Stimulated activated CD4-positive, alpha-beta T cell treated with anti-CD3 and anti-CD28 coated beads, Interleukin-4, amount 100 ng/mL, for 4 hours (primary cell): ENCODE results near the gene TMPRSS13.

ENCODE experiments used
- DNase-seq, 2 experiments: peaks; one replicate each; pipeline ENCODE4 v3.0.0-alpha.2; 2020

Gene TMPRSS13

DNA sequence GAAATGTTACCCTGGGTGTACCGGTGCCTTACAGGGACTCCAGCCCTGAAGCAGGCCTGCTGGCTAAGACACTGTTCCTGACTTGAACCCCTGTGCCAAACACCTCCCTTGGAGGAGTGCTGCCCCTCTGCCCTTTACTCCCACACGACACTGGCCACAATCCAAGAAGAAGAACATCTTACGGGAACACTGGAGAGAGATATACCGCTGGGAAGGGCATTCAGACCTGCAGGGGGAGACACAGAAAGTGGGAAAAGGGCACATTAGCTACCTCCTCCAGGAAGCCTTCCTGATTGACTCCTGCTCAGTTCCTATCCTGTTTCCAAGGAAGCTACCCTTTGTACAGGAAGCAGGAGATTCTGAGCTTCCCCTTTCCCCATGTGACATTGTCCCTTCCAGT is 18.7 kb downstream of the TMPRSS13 start:
- no peak for DNase-seq

DNA sequence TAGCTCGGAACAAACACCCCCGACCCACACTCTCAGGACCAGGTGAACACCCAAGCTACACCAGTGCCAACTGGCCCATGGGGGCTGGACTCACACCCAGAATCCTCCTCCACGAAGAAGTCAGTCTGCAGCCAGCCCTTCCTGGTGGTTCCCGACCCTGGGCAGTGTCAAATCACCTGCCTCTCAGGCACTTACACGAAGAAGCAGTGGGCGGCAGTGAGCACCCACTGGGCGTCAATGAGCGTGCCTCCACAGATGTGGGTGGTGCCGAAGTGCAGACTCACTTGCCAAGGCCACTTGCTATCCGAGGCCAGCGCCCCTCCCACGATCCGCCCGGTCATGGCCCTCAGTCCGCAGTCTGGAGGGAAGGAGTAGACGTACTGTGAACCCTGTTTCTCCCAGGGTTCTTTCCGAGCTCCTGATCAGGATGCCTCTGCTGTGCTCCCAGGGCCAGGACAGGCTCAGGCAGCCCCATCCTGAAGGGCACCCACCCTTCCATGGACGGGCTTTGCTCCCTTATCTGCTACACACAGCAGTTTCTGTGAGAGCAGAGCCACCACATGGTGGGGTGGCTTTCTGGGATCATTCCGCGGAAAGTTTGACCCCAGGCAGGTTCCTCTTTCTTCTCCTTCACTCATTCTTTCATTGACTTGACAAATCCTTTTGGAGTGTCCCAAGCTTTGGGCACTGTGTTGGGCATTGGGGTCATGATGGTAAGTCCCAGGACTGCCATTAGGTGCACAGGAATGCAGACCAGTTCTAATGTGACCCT is 19.4 kb downstream of the TMPRSS13 start:
- no peak for DNase-seq

DNA sequence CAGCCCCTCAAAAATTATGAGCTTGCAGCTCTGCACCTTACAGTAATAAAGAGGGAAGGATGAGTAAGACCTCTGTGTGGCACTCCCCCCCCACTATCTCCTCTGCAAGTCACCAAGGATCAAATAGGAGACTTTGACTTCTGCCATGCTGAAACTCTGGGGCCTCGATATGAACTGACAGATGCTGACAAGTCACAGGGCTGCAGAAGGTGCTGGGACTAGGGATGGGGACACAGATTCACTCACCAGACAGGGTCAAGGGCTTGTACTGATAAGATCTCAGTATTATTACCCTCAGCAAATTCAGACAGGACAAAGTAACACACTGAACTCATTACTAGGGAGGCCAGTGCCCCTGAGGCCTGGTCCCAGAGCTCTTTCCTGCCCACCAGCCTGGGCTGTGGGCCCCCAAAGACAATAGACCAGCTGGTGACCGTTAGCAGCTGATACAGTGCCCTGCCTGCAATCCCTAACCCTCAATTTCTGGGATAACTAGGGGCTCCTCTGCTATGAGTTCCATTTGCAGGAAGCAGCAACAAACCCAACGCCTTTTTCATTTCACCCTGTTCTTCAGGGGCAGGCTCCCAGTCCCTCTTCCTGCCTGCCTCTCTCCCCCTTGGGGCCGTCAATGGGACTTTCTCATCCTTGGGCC is 20.1 kb downstream of the TMPRSS13 start:
- no peak for DNase-seq

DNA sequence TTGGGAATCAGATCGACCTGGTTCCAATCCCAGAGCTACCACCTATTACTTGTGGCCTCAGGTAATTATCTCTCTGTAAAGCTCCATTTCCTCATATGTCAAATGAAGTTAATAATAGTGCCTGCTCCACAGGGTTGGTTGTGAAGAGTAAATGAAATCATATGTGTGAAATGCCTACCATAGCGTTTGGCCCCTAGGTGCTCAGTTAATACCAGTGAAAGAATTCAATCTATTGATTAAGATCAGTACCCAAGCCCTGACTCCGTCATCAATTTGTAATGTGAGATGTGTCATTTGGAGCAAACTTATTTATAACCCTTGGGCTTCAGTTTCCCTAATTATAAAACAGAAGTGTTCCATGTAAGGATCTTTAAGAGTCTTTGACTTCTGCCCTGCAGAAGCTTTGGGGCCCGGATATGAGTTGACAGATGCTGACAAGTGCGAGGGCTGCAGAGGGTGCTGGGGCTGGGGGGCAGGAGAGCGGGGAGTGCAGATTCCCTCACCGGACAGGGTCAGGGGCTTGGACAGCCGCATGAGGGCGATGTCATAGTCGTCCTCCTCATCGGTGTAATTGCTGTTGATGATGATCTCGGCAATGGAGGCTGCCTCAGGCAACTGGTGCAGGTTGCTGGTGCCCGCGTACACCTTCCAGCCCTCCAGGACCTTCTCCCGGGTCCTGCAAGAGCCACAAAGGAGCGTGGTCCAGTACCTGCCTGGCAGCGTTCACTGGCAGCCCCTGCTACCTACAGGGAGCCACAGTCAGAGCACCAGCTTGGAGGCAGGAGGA is 20.9 kb downstream of the TMPRSS13 start:
- no peak for DNase-seq

DNA sequence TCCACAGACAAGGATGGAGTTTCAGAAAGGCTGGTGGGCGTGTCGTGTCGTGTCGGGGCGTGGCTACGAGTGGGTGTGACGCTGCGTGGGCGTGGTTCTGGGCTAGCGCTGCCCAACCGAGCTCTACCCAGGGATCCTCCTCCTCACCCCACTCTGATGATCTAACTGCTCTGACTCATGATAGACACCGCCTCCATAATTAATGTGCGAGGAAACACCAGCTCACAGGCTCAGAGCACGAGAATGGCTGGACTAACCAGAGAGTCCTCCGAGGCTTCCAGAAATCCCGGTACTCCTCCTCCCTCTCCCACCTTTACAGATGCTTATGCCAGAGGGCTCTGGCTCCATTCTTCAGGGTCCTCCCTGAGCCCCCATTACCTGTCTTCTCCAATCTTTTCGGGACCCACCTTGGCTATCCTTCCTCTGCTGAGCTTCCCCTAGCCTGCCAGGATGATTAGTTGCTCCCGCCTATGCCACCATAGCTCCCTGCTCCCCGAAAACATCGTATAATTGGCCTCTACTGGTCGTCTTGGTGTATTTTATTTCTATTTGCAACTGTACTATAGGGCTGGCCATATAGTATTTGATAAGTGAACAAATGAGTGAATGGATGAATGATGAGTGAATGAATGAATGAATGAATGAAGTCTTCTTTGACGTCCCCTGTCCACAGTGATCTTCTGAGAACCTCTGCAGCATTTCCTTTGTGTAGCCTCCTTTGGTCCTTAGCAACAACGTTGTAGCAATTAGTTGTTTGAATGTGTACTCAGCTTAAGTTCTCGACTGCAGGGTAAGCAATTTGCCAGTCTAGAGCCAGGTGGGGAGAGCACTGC is 21.7 kb downstream of the TMPRSS13 start:
- DNase-seq, result peak; percentile 61 to 76

DNA sequence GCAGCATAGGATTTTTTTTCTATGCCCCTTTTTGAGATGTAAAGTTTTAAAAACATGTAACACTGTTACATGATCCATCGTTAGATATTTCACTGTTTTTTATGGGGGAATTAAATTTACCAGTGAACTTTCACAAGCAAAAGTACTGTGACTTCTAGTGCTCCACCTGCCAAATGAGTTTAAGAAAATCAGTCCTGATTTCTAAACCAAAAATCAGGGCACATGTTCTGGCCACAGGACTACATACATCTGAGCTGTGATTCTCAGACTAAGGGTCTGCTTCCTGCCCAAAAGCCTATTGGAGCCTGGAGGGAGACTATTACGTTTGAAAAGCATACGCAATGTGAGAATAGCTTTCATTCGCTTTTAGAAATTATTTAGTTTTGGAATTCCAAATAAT is 22.5 kb downstream of the TMPRSS13 start:
- DNase-seq, result no peak

DNA sequence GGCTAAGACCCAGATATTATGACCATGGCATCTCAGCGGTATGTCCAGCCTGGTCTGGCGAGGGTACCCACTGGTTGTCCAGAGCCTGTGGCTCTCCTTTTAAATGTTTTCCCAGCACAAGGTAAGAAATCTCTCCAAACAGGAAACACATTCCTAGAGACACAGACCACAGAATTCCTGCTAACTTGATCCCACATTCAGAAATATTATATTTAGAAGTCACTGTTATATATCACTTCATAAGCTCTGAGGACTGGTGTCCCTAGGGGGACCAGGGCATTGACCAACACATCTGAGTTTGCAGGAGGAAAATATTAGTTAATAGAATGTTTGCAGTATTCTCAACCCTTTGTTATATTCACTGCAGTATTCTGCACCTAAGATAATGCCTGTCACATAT is 23.1 kb downstream of the TMPRSS13 start:
- no peak for DNase-seq

DNA sequence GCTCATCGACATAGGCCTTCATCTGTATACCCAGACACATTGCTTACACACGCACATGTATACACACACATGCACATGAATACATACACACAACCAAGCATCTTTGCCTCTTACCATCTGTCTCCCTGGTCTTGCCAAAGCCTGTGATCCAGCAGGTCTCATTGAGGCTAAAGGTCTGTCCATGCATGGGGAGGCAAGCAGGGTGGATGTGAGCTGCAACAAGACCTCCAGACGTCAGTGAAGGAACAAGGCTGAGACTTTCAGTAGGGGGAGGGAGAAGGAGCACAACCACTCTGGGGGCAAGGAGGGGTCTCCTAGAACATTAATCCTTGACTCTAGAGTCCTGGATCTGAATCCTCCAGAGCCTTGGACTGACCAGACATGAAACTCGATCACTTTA is 23.7 kb downstream of the TMPRSS13 start:
- no peak for DNase-seq

DNA sequence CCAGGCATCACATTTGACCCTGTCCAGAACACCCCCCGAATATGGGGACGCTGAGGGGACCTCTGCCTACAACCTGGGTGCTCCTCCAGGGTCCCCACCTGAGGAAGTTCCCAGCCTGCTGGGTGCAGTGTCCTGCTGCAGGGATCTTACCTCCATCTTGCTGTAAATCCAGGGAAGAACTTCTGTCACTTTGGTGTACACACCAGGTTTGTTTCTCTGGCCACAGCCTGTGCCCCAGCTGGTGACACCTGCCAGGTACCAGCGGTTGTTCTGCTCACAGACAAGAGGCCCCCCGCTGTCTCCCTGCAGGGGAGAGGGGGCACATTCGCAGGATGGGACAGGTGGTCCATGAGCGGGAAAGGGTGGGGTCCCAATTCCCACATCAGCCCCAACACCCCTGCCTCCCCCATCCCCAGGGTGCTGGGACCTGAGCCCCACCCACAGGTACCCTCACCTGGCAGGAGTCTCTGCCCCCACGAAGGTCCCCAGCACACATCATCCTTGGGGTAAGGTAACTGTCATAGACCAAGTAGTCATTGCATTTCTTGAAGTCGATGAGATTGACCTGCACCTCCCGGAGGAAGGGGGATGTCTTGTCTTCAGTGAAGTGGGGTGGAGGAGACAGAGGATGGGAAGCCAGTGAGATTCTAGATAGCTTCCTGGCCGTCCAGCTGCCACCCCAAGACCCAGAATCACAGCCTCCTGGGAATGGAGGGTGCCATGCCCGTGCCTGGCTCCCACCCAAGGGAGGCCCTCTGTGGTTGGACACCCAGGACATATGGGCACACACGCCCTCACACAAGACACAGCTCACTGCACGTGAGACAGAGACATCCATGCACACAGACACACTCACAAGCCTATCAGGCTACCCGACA is 25.5 kb downstream of the TMPRSS13 start:
- DNase-seq, result no peak

DNA sequence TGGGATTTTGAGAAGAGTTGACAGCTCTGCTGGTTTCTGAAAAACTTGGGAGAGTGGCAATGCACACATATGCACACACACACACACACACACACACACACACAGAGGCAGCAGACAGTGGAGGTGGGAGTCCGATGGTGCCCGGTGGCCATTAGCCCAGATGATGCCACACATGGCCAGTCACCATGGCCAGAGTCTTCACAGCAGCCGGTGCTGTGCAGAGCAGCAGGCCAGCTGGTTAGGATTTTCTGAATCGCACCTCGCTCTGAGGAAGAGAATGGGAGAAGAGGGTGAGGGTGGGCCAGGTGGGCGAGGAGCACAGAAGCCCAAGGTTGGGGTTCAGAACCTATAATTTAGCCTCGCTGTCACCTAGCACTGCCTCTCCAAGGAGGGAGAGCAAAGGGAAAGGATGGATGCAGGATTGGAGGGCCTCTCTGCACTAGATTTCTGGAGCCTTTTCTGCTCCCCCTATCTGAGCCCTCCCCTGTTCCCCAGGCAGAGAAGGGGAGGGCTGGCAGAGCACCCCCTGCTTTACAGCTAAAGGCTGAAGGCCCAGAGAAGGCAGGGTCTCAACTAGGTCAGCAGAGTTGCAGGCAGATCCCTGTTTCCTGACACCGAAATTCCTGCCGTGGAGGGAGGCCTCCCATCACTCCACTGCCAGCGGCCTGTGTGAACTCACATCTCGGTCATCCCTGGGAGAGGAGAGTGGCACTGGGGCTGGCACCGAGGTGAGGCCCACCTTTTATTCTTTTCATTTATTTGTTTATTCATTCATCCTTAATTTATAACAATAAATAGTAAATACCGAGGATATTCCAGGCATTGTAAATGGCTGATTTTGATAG is 27.0 kb downstream of the TMPRSS13 start:
- no peak for DNase-seq

DNA sequence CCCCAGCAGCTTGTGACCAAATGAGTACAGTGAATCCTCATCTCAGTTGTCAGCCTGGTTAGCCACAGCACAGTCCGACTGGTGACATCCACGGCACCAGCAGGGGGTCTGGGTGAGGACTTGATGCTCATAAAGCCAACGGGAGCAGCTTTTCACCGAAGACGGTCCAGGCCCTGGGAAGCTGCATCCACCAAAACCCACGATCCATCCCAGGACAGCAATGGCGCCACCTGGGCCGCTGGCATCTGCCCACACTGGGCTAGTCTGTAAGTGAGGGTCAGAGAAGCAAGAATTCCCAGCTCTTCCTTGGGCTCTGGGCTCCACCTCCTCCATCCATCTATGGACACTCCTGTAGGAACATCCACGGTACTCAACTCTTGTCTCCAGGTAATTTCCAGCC is 27.6 kb downstream of the TMPRSS13 start:
- DNase-seq, result no peak

DNA sequence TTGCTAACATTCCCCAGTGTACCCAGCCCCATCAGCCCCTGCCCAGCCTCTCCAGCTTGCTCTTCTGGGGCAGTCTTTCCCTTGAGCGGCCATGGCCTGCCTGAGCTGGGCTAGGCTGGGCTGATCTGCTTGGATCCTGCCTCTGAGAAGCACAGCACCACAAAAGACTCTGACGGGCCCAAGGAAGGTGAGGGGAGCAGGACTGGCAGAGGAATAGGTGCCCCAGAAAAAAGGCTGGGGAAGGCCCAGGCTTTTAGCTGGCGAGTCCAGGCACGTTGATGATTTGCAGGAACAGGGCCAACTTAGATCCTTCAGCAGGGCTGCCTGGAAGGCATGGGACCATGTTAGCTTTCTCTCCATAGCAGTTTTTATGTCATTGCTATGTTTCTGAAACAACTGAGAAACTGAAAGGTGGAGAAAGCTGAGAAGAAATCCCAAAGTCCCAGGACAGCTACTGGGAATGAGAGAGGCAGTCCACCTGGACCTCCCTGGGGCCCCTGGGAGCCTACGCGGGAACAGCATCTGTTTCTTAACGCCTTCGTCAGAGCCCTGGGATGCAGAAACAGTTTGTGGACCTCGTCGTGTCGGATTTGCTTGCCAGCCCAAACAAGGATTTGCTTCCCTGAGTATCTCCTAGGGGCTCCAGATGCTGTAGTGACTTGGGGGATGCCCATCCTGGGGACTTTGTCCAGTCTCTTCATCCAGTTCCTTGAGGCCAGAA is 28.3 kb downstream of the TMPRSS13 start:
- DNase-seq, result no peak

DNA sequence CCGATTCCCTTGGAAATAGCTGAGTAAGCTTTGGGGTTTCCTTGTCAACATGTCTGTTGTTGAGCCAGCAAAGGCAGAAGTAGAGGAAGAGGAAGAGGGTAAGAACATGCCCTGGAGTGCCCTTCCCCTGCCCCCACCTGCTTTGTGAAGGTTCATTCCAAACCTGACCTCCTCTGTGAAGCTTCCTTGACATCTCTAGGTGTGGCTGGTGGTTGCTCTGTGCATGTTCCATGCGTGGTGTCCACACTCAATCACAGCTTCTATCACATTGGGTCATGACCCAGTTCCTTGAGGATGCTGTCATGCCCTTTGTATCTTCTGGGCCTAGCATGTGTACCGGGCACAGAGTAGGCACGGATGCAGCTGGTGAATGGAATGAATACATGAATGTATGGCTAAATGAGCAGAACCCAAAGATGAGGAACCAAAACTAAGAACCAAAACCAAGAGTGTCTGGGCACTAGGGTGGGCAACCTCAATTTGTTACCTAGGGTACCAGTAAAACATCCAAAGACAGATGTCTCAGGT is 29.0 kb downstream of the TMPRSS13 start:
- no peak for DNase-seq

DNA sequence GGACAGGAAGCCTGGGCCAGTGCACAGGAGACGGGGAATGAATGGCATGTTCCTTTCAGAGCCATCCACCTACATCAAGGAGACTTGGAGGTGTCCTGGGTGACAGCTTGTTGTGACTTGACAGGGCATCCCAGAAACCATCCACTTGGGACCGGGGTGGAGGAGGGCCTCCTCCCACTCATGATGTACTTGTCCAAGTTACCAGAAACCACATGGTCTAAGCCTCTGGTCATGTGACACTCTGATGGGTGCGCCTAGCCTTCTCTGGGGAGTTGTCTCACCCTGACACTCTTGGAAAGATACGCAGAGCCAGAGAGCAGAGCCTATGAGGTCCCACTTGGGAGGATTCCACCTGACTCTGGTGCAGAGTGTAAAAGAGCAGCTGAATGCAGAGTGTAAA is 31.1 kb downstream of the TMPRSS13 start:
- DNase-seq, result no peak

DNA sequence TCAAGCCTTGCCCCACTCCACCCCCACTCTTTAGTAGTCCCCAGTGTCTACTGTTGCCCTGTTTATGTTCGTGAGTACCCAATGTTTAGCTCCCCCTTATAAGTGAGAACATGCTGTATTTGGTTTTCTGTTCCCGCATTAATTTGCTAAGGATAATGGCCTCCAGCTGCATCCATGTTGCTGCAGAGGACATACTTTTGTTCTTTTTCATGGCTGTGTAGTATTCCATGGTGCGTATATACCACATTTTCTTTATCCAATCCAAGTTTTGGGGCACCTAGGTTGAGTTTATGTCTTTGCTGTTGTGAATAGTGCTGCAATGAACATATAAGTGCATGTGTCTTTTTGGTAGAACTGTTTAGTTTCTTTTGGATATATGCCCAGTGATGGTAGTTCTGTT is 36.6 kb downstream of the TMPRSS13 start:
- no peak for DNase-seq

DNA sequence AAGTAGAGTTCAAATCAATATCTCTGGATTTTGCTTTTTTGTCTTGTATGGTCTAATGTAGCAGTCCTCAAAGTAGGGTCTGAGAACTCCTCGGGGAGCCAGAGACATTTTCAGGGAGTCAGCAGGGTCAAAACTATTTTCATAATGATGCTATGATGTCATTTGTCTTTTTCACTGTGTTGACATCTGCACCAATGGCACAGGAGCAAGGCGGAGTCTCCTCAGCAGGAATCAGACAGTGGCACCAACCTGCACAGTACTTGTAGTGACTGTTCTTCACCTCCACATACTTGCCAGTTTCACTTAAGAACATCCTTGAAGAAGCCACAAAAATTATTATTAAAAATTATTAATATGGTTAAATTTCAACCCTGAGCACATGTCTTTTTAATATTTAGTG is 37.8 kb downstream of the TMPRSS13 start:
- no peak for DNase-seq

DNA sequence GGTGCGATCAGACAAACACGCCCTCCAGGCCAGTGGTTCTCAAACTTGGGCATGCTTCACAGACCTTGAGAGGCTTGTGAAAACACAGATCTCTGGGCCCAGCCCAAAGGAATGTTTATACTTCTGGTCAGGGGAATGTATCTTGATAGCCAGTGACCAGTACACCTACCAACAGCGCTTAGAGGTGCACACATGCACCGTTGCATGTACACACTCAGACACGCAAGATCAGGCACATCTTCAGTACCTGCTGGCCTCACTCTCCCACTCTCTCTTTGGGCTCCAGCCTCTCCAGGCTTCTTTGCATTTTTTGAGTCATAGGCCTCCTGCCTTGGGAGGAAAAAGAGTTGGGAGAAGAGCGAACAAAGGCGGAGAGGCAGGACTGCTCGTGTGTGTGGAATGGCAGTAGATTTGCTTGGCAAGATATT is 41.0 kb downstream of the TMPRSS13 start:
- no peak for DNase-seq

DNA sequence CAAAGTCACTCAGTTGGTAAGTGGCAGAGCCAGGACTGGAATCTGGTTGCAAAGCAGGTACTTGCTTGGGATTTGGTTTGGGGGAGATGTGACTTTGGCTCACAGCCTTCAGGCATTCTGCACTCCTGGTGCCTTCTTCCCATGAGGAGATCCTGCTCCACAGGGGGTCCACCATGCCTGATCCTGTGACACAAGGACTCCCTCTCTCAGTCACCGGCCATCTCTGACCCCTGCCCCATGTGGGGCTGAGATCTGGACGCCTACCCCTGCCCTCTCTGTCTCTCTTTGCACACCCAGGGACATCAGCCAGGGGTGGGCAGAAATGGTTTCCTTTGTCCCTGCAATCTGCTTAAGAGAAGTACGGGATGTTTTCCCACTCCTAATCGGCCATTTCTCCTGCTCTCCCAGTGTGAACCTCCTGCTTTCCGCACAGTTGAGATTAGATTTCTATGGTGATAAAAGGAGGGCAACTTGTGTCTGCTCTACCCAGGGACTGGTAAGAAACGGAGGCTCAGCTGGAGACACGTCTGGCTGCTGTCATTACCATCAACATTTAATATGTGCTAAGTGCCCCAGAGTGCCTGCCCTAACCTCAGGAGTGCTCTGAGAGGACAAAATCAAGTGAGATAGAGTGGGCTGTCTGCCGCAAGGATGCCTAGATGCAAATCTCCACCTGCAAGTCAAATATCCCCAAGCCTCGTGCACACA is 41.6 kb downstream of the TMPRSS13 start:
- no peak for DNase-seq

DNA sequence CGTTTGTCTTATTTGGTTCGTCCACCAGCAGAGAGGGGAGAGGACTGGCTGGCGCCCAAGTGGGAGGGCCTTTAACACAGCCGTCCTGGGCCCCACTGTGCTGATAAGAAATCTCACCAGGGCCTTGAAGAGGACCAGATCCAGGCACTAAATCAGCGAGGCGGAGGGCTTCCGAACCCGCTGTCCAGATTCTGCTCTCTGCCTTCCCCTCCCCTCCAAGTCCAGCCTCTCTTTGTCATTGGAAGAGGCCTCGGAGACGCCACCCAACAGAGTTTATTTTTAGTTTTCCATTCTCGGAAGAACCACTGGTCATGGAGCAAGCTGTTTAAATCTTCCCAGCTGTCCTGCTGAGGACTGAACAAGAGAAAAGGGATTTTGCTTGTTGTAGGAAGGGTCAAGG is 43.4 kb downstream of the TMPRSS13 start:
- no peak for DNase-seq
